Measurements from ENCODE around the gene UQCC2. TPM values are rescaled to one million over a fixed set of nuclear protein-coding genes. Genes with fewer than 3 reads are reported as not detected.

The UQCC2 gene
- total RNA-seq, 1 donor from 2014 or later = 99.4 TPM

GRCh38 chr6:33678932-33679490 is 32.5 kb downstream of the UQCC2 start:
- DNase-seq (ENCODE audit: low spot score, unreplicated experiment) = no peak
- no peak for TF ChIP-seq CTCF (IDR thresholded peaks at IDR 0.05; ENCODE audit: unreplicated experiment)
- Mint-ChIP-seq H3K9me3 (ENCODE audit: low read depth) (no peaks in the 10 kb centered on the region), H3K27ac (no peak overlapping the region), H3K36me3 (ENCODE audit: insufficient read depth) (peaks cover 13% of the 10 kb centered on the region), H3K4me1 (ENCODE audit: low read depth) (no peaks in the 10 kb centered on the region), H3K4me3 (ENCODE audit: low read depth) (no peak overlapping the region), H3K27me3 (no peaks in the 10 kb centered on the region)

GRCh38 chr6:33678233-33678931 is 33.1 kb downstream of the UQCC2 start:
- no peak for DNase-seq (ENCODE audit: low spot score, unreplicated experiment)
- Mint-ChIP-seq H3K4me1 (ENCODE audit: low read depth) (no peaks in the 10 kb centered on the region), H3K27me3 (no peaks in the 10 kb centered on the region), H3K27ac (no peak overlapping the region), H3K4me3 (ENCODE audit: low read depth) (no peak overlapping the region), H3K9me3 (ENCODE audit: low read depth) (no peaks in the 10 kb centered on the region), H3K36me3 (ENCODE audit: insufficient read depth) (peaks cover 13% of the 10 kb centered on the region)
- TF ChIP-seq CTCF (IDR thresholded peaks at IDR 0.05; ENCODE audit: unreplicated experiment) = no peak

GRCh38 chr6:33677689-33678088 is 33.8 kb downstream of the UQCC2 start:
- no peaks in the 10 kb centered on the region for H3K4me1 Mint-ChIP-seq (ENCODE audit: low read depth)
- H3K27me3 Mint-ChIP-seq = no peaks in the 10 kb centered on the region
- no peak overlapping the region for H3K27ac Mint-ChIP-seq
- peaks cover 13% of the 10 kb centered on the region for H3K36me3 Mint-ChIP-seq (ENCODE audit: insufficient read depth)
- DNase-seq (ENCODE audit: low spot score, unreplicated experiment) = no peak
- no peaks in the 10 kb centered on the region for H3K9me3 Mint-ChIP-seq (ENCODE audit: low read depth)
- no peak for TF ChIP-seq CTCF (IDR thresholded peaks at IDR 0.05; ENCODE audit: unreplicated experiment)
- no peak overlapping the region for H3K4me3 Mint-ChIP-seq (ENCODE audit: low read depth)

- no peaks in the 10 kb centered on the region for H3K27me3 Mint-ChIP-seq
- no peak for DNase-seq (ENCODE audit: low spot score, unreplicated experiment)
- H3K36me3 Mint-ChIP-seq (ENCODE audit: insufficient read depth) = peaks cover 13% of the 10 kb centered on the region
- no peaks in the 10 kb centered on the region for H3K9me3 Mint-ChIP-seq (ENCODE audit: low read depth)
- H3K4me1 Mint-ChIP-seq (ENCODE audit: low read depth) = no peaks in the 10 kb centered on the region
- H3K4me3 Mint-ChIP-seq (ENCODE audit: low read depth) = no peak overlapping the region
- H3K27ac Mint-ChIP-seq = no peak overlapping the region
- no peak for TF ChIP-seq CTCF (IDR thresholded peaks at IDR 0.05; ENCODE audit: unreplicated experiment)
Observed at GRCh38 chr6:33677143-33677660, 34.3 kb downstream of the UQCC2 start.

GRCh38 chr6:33676416-33677142 is 34.9 kb downstream of the UQCC2 start:
- Mint-ChIP-seq H3K36me3 (ENCODE audit: insufficient read depth) (peaks cover 13% of the 10 kb centered on the region), H3K4me1 (ENCODE audit: low read depth) (no peaks in the 10 kb centered on the region), H3K27ac (peak overlapping the region; percentile 90)

More at GRCh38 chr6:33676416-33677142, 34.9 kb downstream of the UQCC2 start:
- no peak for TF ChIP-seq CTCF (IDR thresholded peaks at IDR 0.05; ENCODE audit: unreplicated experiment)
- no peak for DNase-seq (ENCODE audit: low spot score, unreplicated experiment)
- H3K4me3 Mint-ChIP-seq (ENCODE audit: low read depth) = no peak overlapping the region
- no peaks in the 10 kb centered on the region for H3K27me3 Mint-ChIP-seq
- no peaks in the 10 kb centered on the region for H3K9me3 Mint-ChIP-seq (ENCODE audit: low read depth)

Data from progenitor cell of endocrine pancreas (in vitro differentiated cells).